K562 (cell line): ENCODE data around the gene NEDD4. TPM values are rescaled to one million over a fixed set of nuclear protein-coding genes. Genes with fewer than 3 reads are reported as not detected.

Experiments
- ATAC-seq: fragments of 200-7000 bp; cut with Tn5 transposase; 3 replicates; pipeline ENCODE4 v1.9.1; 2020; ENCODE audit warnings: moderate library complexity
- BruUV-seq: library from RNA; stranded (reverse); fragments of 400-500 nt; replicated peaks from 2 replicates; lab custom pipeline; 2021; lab: Mats Ljungman, UMichigan
- CTCF ChIA-PET: fragments of 300-600 bp; formaldehyde crosslinking; extraction: SDS; loops from one replicate; lab custom pipeline; 2021; ENCODE audit warnings: low intra/inter-chr PET ratio; lab: Yijun Ruan, JAX
- POLR2A ChIA-PET: fragments of 300-600, 350-650 bp; sonication (Branson Sonifier 250); formaldehyde crosslinking; extraction: SDS; loops from one replicate; lab custom pipeline; 2021; ENCODE audit warnings: antibody characterized with exemption, inconsistent platforms; lab: Yijun Ruan, JAX
- DNase-seq, 4 experiments: peaks; one replicate each; pipeline versions ENCODE4 v3.0.0 to v3.0.0-alpha.2; 2011 to 2018; ENCODE audit warnings: low spot score in 3 of 4, mixed read lengths in 3 of 4; ENCODE audit errors: extremely low read depth in 1 of 4
- FAIRE-seq: peaks from 2 replicates; lab custom pipeline; 2011; peaks lifted over from hg19 to GRCh38; lab: Jason Lieb, UNC
- H2AFZ ChIP-seq: 2 replicates; pipeline ENCODE4 v1.6.0; 2011; ENCODE audit warnings: low read depth, low read length, control low read depth, inconsistent platforms
- H3K27ac ChIP-seq: fragments of 200-600 bp; 3 replicates; pipeline ENCODE4 v1.8.0; 2011; ENCODE audit warnings: low read depth, mild to moderate bottlenecking, control low read depth, inconsistent platforms, low read length, moderate library complexity, mixed read lengths; ENCODE audit errors: extremely low read depth
- H3K27me3 ChIP-seq, 2 experiments: fragments of 300-600 bp in 1 of 2; 2 replicates in 1 of 2; 3 replicates in 1 of 2; pipeline versions ENCODE4 v1.6.0 to v1.8.0; 2011; ENCODE audit warnings: inconsistent platforms in 2 of 2, low read length in 2 of 2, mild to moderate bottlenecking in 1 of 2, mixed read lengths in 1 of 2, moderate library complexity in 1 of 2; ENCODE audit not compliant: control insufficient read depth in 2 of 2, insufficient read depth in 2 of 2
- H3K36me3 ChIP-seq: fragments of 300-600 bp; 3 replicates; pipeline ENCODE4 v1.8.0; 2011; ENCODE audit warnings: mild to moderate bottlenecking, low read length, inconsistent platforms; ENCODE audit not compliant: control insufficient read depth, insufficient read depth
- H3K4me1 ChIP-seq, 2 experiments: fragments of 200-600 bp in 1 of 2; replicated peaks in 1 of 2; 2 replicates in 1 of 2; 3 replicates in 1 of 2; pipeline versions ENCODE4 v1.5.1 to v1.8.0; 2011; ENCODE audit warnings: inconsistent platforms in 2 of 2, low read length in 2 of 2, mild to moderate bottlenecking in 1 of 2, mixed read lengths in 1 of 2, moderate library complexity in 1 of 2; ENCODE audit not compliant: control insufficient read depth in 2 of 2, insufficient read depth in 2 of 2
- H3K4me2 ChIP-seq: 2 replicates; pipeline ENCODE4 v1.6.1; 2011; ENCODE audit warnings: low read length, control low read depth, inconsistent platforms, mixed read lengths; ENCODE audit not compliant: insufficient read depth
- H3K4me3 ChIP-seq: fragments of 200-600 bp; sonication (generic), shearing (Covaris generic); 2 replicates; pipeline ENCODE4 v1.5.1; 2016; ENCODE audit warnings: control low read depth, inconsistent platforms
- H3K79me2 ChIP-seq: fragments of 200-600 bp; 3 replicates; pipeline ENCODE4 v1.8.0; 2011; ENCODE audit warnings: low read length, inconsistent platforms; ENCODE audit not compliant: control insufficient read depth, insufficient read depth
- H3K9ac ChIP-seq, 2 experiments: 2 replicates each; pipeline versions ENCODE4 v1.6.0 to v1.6.1; 2011; ENCODE audit warnings: low read depth in 2 of 2, low read length in 2 of 2, control low read depth in 1 of 2, inconsistent platforms in 1 of 2, mild to moderate bottlenecking in 1 of 2, mixed read lengths in 1 of 2; ENCODE audit not compliant: insufficient read depth in 1 of 2
- H3K9me1 ChIP-seq: one replicate; pipeline ENCODE4 v1.6.0; 2011; ENCODE audit warnings: inconsistent platforms, mild to moderate bottlenecking, low read length, moderate library complexity; ENCODE audit not compliant: control insufficient read depth, insufficient read depth
- H3K9me3 ChIP-seq: replicated peaks from 2 replicates; pipeline ENCODE4 v1.5.1; 2011; ENCODE audit warnings: low read depth, low read length, inconsistent platforms; ENCODE audit not compliant: control insufficient read depth, insufficient read depth
- H4K20me1 ChIP-seq: replicated peaks from 2 replicates; pipeline ENCODE4 v1.6.1; 2011; ENCODE audit warnings: low read length, inconsistent platforms, mixed read lengths; ENCODE audit not compliant: control insufficient read depth, insufficient read depth
- BMI1 ChIP-seq: fragments of 150-350 bp; IDR thresholded peaks from 2 replicates; pipeline ENCODE4 v1.6.1; 2014; ENCODE audit warnings: low read length
- BRD9 ChIP-seq: fragments of 450-650 bp; IDR thresholded peaks from 2 replicates; pipeline ENCODE4 v1.6.1; 2018; ENCODE audit warnings: low read depth; ENCODE audit not compliant: partially characterized antibody
- CSDE1 ChIP-seq, 2 experiments: fragments of 450-650 bp; IDR thresholded peaks; 2 replicates each; pipeline ENCODE4 v1.6.1; 2016; ENCODE audit warnings: mild to moderate bottlenecking in 1 of 2
- KLF13 ChIP-seq: fragments of 450-650 bp; IDR thresholded peaks from 2 replicates; pipeline ENCODE4 v1.6.1; 2016; ENCODE audit warnings: missing genetic modification characterization, low read depth, mild to moderate bottlenecking, missing compliant biosample characterization, moderate library complexity, borderline replicate concordance
- NFRKB ChIP-seq: fragments of 450-650 bp; IDR thresholded peaks from 2 replicates; pipeline ENCODE4 v1.6.1; 2016; ENCODE audit warnings: low read depth
- PYGO2 ChIP-seq: fragments of 450-650 bp; IDR thresholded peaks from 2 replicates; pipeline ENCODE4 v1.6.1; 2016; ENCODE audit warnings: mild to moderate bottlenecking, missing genetic modification characterization, moderate library complexity, missing compliant biosample characterization
- RBBP5 ChIP-seq: fragments of 200-600 bp; sonication (generic); IDR thresholded peaks from 2 replicates; pipeline ENCODE4 v1.6.1; 2012; ENCODE audit warnings: borderline replicate concordance, mild to moderate bottlenecking, low read length, control low read depth, inconsistent platforms; ENCODE audit not compliant: insufficient read depth, poor library complexity, severe bottlenecking
- TAF7 ChIP-seq: fragments of 450-650 bp; IDR thresholded peaks from 2 replicates; pipeline ENCODE4 v1.6.1; 2016; ENCODE audit warnings: missing genetic modification characterization, missing compliant biosample characterization
- ZFPM2 ChIP-seq: fragments of 250-450 bp; sonication (Bioruptor Pico); IDR thresholded peaks from 2 replicates; pipeline ENCODE4 v1.5.1; 2022; ENCODE audit warnings: mild to moderate bottlenecking
- ZNF282 ChIP-seq: sonication (generic); formaldehyde crosslinking; IDR thresholded peaks from 2 replicates; pipeline ENCODE4 v1.8.1; 2023; ENCODE audit warnings: missing genetic modification reagents
- WGBS: fragments of 100-300 bp; shearing (Covaris generic); methylation state at CpG from one replicate; pipeline ENCODE4 v1.1.6; 2016; ENCODE audit warnings: low coverage, mixed read lengths; ENCODE audit not compliant: insufficient coverage; ENCODE audit errors: missing lambda C conversion rate; 5-methylcytosine and 5-hydroxymethylcytosine counted together
- in situ Hi-C: fragments of 300-500 bp; cut with MboI; formaldehyde crosslinking; loops from 4 replicates; pipeline ENCODE4 v1.15.0; 2018; ENCODE audit warnings: inconsistent platforms, mixed read lengths
- intact Hi-C: fragments of 100-400 bp; cut with micrococcal nuclease; formaldehyde crosslinking; loops from 2 replicates; pipeline ENCODE4 v1.14.2; 2022
- polyA plus RNA-seq, 8 experiments: library from polyadenylated mRNA; depleted of rRNA in 4 of 8; stranded (reverse) in 5 of 8; unstranded in 3 of 8; fragments of >200 nt; fragmentation: Nextera tagmentation in 2 of 8; fragmentation: Illumina TruSeq in 1 of 8; extraction: Ambion mirVana in 2 of 8; extraction: Trizol in 1 of 8; gene quantifications; 2 replicates each; pipeline versions ENCODE4 v1.2.1 to v1.2.3, GENCODE V29; 2011 to 2014; ENCODE audit warnings: inconsistent platforms in 1 of 8, missing spikeins in 1 of 8
- total RNA-seq, 7 experiments: library from RNA; depleted of rRNA in 6 of 7; stranded (reverse); fragments of >200 nt in 6 of 7; fragmentation: Illumina TruSeq in 2 of 7; extraction: Trizol in 2 of 7; gene quantifications; 2 replicates each; pipeline versions ENCODE4 v1.2.1 to v1.2.3, GENCODE V29; 2011 to 2021; ENCODE audit warnings: low replicate concordance in 1 of 7
- TF ChIP-seq, protein P1 (sequence below): IDR thresholded peaks from 2 replicates; pipeline ENCODE4 v1.6.1; 2012; ENCODE audit warnings: low read depth, low read length, improper control_type of control experiment, borderline replicate concordance

The NEDD4 gene
- total and polyA plus RNA-seq, 9 of the 15 experiments (the other 6 are each of a cell fraction or from before 2014, with no cell fraction given): 7.2 to 23.7 (median 17.3) TPM

DNA sequence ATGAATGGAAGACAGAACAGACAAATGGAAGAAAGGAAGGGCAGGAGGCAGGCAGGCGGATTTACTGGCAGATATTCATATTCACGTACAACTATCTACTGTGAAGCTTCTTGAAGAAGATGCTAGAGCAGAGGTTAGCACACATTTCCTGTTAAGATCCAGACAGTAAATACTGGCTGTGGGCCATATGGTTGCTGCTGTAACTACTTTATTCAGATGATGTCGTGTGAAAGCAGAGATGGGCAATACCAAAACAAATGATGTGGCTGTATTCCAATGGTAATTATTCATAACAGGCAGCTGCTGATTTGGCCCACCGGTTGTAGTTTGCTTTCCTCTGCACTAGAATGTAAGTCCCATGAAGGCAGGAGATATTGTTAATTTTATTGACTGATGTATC lies 134.8 kb downstream of the NEDD4 start:
- CTCF ChIA-PET: no interaction called here
- no peaks in the 10 kb centered on the region for H4K20me1 ChIP-seq
- intact Hi-C loops (no loop called here), in situ Hi-C loops (no loop called here)
- ATAC-seq (no peak), FAIRE-seq (no peak), DNase-seq (no peak)
- no peak overlapping the region for H3K4me3 ChIP-seq
- H3K4me1 ChIP-seq: no peaks in the 10 kb centered on the region
- H3K9me3 ChIP-seq: no peaks in the 10 kb centered on the region
- BruUV-seq: no TSS peak
- TF ChIP-seq NFRKB: no peak
- no peak for TF ChIP-seq PYGO2 (tag)
- TF ChIP-seq KLF13: no peak
- no peak for TF ChIP-seq ZNF282 (CRISPR knock-in tag)
- no peak for TF ChIP-seq CSDE1 (IDR thresholded peaks at IDR 0.05)
- TF ChIP-seq, protein P1, sequence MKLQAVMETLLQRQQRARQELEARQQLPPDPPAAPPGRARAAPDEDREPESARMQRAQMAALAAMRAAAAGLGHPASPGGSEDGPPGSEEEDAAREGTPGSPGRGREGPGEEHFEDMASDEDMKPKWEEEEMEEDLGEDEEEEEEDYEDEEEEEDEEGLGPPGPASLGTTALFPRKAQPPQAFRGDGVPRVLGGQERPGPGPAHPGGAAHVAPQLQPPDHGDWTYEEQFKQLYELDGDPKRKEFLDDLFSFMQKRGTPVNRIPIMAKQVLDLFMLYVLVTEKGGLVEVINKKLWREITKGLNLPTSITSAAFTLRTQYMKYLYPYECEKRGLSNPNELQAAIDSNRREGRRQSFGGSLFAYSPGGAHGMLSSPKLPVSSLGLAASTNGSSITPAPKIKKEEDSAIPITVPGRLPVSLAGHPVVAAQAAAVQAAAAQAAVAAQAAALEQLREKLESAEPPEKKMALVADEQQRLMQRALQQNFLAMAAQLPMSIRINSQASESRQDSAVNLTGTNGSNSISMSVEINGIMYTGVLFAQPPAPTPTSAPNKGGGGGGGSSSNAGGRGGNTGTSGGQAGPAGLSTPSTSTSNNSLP: no peak
- no peak for TF ChIP-seq TAF7 (tag)
- TF ChIP-seq BRD9: no peak
- no peak for TF ChIP-seq RBBP5
- no peak for TF ChIP-seq ZFPM2 (CRISPR knock-in tag)
- no peak for TF ChIP-seq BMI1
- POLR2A ChIA-PET: no interaction called here
- H3K9ac ChIP-seq: no peak overlapping the region
- peaks cover 6% of the 10 kb centered on the region for H3K36me3 ChIP-seq
- no peaks in the 10 kb centered on the region for H3K9me1 ChIP-seq
- no peaks in the 10 kb centered on the region for H3K79me2 ChIP-seq
- H3K27me3 ChIP-seq: no peaks in the 10 kb centered on the region
- no peak overlapping the region for H3K27ac ChIP-seq
- no peak overlapping the region for H2AFZ ChIP-seq
- 85% methylated on average over 4 of the region's 4 CpGs for WGBS
- H3K4me2 ChIP-seq: no peak overlapping the region
